ENCODE measurements around the gene NCF4. TPM values are rescaled to one million over a fixed set of nuclear protein-coding genes. Genes with fewer than 3 reads are reported as not detected.

NCF4 gene
- total RNA-seq, 1 experiment from 2014 or later: not detected

- no TSS peak for BruUV-seq (replicated peaks)
- Histone ChIP-seq H3K27ac (ENCODE audit: low read length) (no peak overlapping the region), H3K27me3 (ENCODE audit: control insufficient read depth, insufficient read depth, low read length) (no peaks in the 10 kb centered on the region), H3K9me3 (ENCODE audit: control insufficient read depth, insufficient read depth, low read depth, low read length) (no peaks in the 10 kb centered on the region), H3K36me3 (ENCODE audit: control insufficient read depth, insufficient read depth, low read length) (no peaks in the 10 kb centered on the region), H3K4me3 (ENCODE audit: low read depth in 2 of 2, low read length in 2 of 2) (0 out of 4 replicates have a peak overlapping the region, but pooled peaks of 1 of the 2 experiments have one; percentile 18), H3K4me1 (ENCODE audit: control insufficient read depth, insufficient read depth, low read length) (no peaks in the 10 kb centered on the region)
- peak; percentile 95 for ATAC-seq
- in situ Hi-C loops (cut with HindIII; ENCODE audit: low pct_unique_long_range_greater_than_20kb, low sequenced_read_pairs): no loop called here
- peak; percentile 64 for DNase-seq (ENCODE audit: low read depth, low spot score)
- intact Hi-C loops (cut with micrococcal nuclease; ENCODE audit: unreplicated experiment): loop anchor here (2.0 kb wide), 2 partner anchors 73 to 309 kb away; no protein-coding TSS in a partner anchor
- TF ChIP-seq TCF7L2 (IDR thresholded peaks at IDR 0.05; ENCODE audit: low read depth, low read length): no peak
- peak; percentile 99 for TF ChIP-seq CTCF (IDR thresholded peaks at IDR 0.05)
- peak in 1 of 2 experiments; percentile 63; a peak in 1 of 4 replicates for TF ChIP-seq REST (IDR thresholded peaks at IDR 0.05; ENCODE audit: insufficient read depth in 1 of 2, low read depth in 2 of 2, low read length in 1 of 2)
- TF ChIP-seq POLR2AphosphoS5 (IDR thresholded peaks at IDR 0.05; ENCODE audit: low read depth, low read length): no peak
- CTCF ChIA-PET: interaction anchor here (0.5 to 1.4 kb wide), 12 partner anchors 10 to 1493 kb away, joined by 3 to 9 read pairs (median 3); no protein-coding TSS in a partner anchor
- POLR2A ChIA-PET: no interaction called here
These were observed 4.5 kb upstream of the NCF4 start for GRCh38 chr22:36856121-36856791.

GRCh38 chr22:36856792-36857135, 4.0 kb upstream of the NCF4 start:
- DNase-seq (ENCODE audit: low read depth, low spot score) (no peak), ATAC-seq (no peak; the same call in 1 of the 2 replicates)
- no peaks in the 10 kb centered on the region for H3K36me3 ChIP-seq (ENCODE audit: control insufficient read depth, insufficient read depth, low read length)
- BruUV-seq (replicated peaks): no TSS peak
- TF ChIP-seq POLR2AphosphoS5 (IDR thresholded peaks at IDR 0.05; ENCODE audit: low read depth, low read length): no peak
- no peak for TF ChIP-seq CTCF (IDR thresholded peaks at IDR 0.05)
- TF ChIP-seq TCF7L2 (IDR thresholded peaks at IDR 0.05; ENCODE audit: low read depth, low read length): no peak
- no peak for TF ChIP-seq SIN3A (IDR thresholded peaks at IDR 0.05; ENCODE audit: borderline replicate concordance, insufficient read depth, low read depth, low read length)
- TF ChIP-seq REST (IDR thresholded peaks at IDR 0.05; ENCODE audit: insufficient read depth in 1 of 2, low read depth in 2 of 2, low read length in 1 of 2): no peak
- ChIA-PET POLR2A (no interaction called here), CTCF (interaction anchor here (0.9 to 1.4 kb wide), 5 partner anchors 9 to 309 kb away, joined by 3 to 4 read pairs (median 3); no protein-coding TSS in a partner anchor)
- no peak overlapping the region for H3K27ac ChIP-seq (ENCODE audit: low read length)
- 0 out of 4 replicates have a peak overlapping the region, but pooled peaks of 1 of the 2 experiments have one; percentile 18 for H3K4me3 ChIP-seq (ENCODE audit: low read depth in 2 of 2, low read length in 2 of 2)
- intact Hi-C loops (cut with micrococcal nuclease; ENCODE audit: unreplicated experiment) (loop anchor here (2.0 kb wide), 2 partner anchors 74 to 310 kb away; no protein-coding TSS in a partner anchor), in situ Hi-C loops (cut with HindIII; ENCODE audit: low pct_unique_long_range_greater_than_20kb, low sequenced_read_pairs) (no loop called here)
- no peaks in the 10 kb centered on the region for H3K9me3 ChIP-seq (ENCODE audit: control insufficient read depth, insufficient read depth, low read depth, low read length)
- H3K4me1 ChIP-seq (ENCODE audit: control insufficient read depth, insufficient read depth, low read length): no peaks in the 10 kb centered on the region
- H3K27me3 ChIP-seq (ENCODE audit: control insufficient read depth, insufficient read depth, low read length): no peaks in the 10 kb centered on the region

All from Panc1 (cell line).